ENCODE results near the gene FAM78A.

- TF ChIP-seq POLR2AphosphoS5 (IDR thresholded peaks at IDR 0.05; ENCODE audit: low read depth, low read length): no peak
- TF ChIP-seq SIN3A (IDR thresholded peaks at IDR 0.05; ENCODE audit: borderline replicate concordance, insufficient read depth, low read length): no peak
- no peak for TF ChIP-seq TAF1 (IDR thresholded peaks at IDR 0.05; ENCODE audit: borderline replicate concordance, insufficient read depth, low read length)
- TF ChIP-seq REST (IDR thresholded peaks at IDR 0.05; ENCODE audit: insufficient read depth in 1 of 2, low read depth in 2 of 2, low read length in 2 of 2): no peak
- TF ChIP-seq FOXP2 (optimal IDR thresholded peaks at IDR 0.05; ENCODE audit: borderline replicate concordance, extremely low read depth, extremely low read length, insufficient read depth): no peak
Observed at GRCh38 chr9:131218370-131218769, 57.9 kb downstream of the FAM78A start.

All from PFSK-1 (cell line).